ENCODE data around the gene AWAT1.
"Not testable (repeated sequence)": the region's sequence is repeated elsewhere in the genome, so short reads cannot be mapped to it uniquely, and the experiment has no call there.

AWAT1 gene

GRCh38 chrX:70262952-70263567 is 28.6 kb downstream of the AWAT1 start:
- no peak for DNase-seq (ENCODE audit: low spot score)

- no peak for DNase-seq (ENCODE audit: low spot score)
Measured at GRCh38 chrX:70264784-70265183, 30.3 kb downstream of the AWAT1 start.

GRCh38 chrX:70268034-70268433 is 33.6 kb downstream of the AWAT1 start, which contains the start of gene ARR3:
ARR3 (plus strand) TSS chrX:70268334; CDS start chrX:70269386, 1,052 bp downstream.
- DNase-seq (ENCODE audit: low spot score): no peak

GRCh38 chrX:70274029-70274428 is 39.6 kb downstream of the AWAT1 start:
- not testable (repeated sequence) for DNase-seq (ENCODE audit: low spot score)

GRCh38 chrX:70279081-70279480 is 44.6 kb downstream of the AWAT1 start:
- no peak for DNase-seq (ENCODE audit: low spot score)

GRCh38 chrX:70280573-70280972 is 46.1 kb downstream of the AWAT1 start:
- DNase-seq (ENCODE audit: low spot score): no peak

- no peak for DNase-seq (ENCODE audit: low spot score)
Measured at GRCh38 chrX:70281951-70282350, 47.5 kb downstream of the AWAT1 start, which contains the start of gene RAB41. RAB41 (plus strand) TSS chrX:70282172; CDS start chrX:70282218, 46 bp downstream.

GRCh38 chrX:70289168-70289792 is 54.8 kb downstream of the AWAT1 start:
- no peak for DNase-seq (ENCODE audit: low spot score)
